Osteocyte (in vitro differentiated cells): ENCODE measurements around the gene NUTM2D. TPM values are rescaled to one million over a fixed set of nuclear protein-coding genes. Genes with fewer than 3 reads are reported as not detected.

Experiments used
- total RNA-seq: library from RNA; stranded (reverse); gene quantifications from 2 replicates; pipeline ENCODE4 v1.2.1, GENCODE V29; 2021

The NUTM2D gene
- total RNA-seq, 1 donor from 2014 or later: 6.9 TPM

Other genes starting within 250 kb of the NUTM2D start
- 1.2 and 1.5 TPM in 2 replicates for gene NUTM2A, start 132.3 kb upstream of the NUTM2D start, total RNA-seq
- gene MINPP1, start 147.1 kb downstream of the NUTM2D start, total RNA-seq: 22.9 and 24.9 TPM in 2 replicates